Pancreas (tissue), 10 donors: ENCODE results near the gene JPH2. TPM values are rescaled to one million over a fixed set of nuclear protein-coding genes. Genes with fewer than 3 reads are reported as not detected.
A peak's percentile ranks its signal among the peaks of the same experiment; 100 is the strongest.

ENCODE experiments used
- ATAC-seq, 4 donors: fragments of 200-7000 bp; cut with Tn5 transposase; one replicate each; pipeline versions ENCODE4 v1.8.0 to v1.9.1; 2020; ENCODE audit warnings: mild to moderate bottlenecking in 4 of 4, moderate library complexity in 4 of 4
- DNase-seq, 6 donors: peaks; one replicate each; pipeline ENCODE4 v3.0.0-alpha.2; 2020
- FAIRE-seq: peaks from 2 replicates; lab custom pipeline; 2012; peaks lifted over from hg19 to GRCh38; lab: Jason Lieb, UNC
- H3K27ac ChIP-seq, 4 donors: fragments of 200-600 bp; sonication (generic); 1 replicate in 3 of 4; 2 replicates in 1 of 4; pipeline versions ENCODE4 v1.5.0 to v1.8.0; 2020
- H3K27me3 ChIP-seq, 4 donors: fragments of 200-600 bp; one replicate each; pipeline ENCODE4 v1.8.0; 2021
- H3K36me3 ChIP-seq, 3 donors: fragments of 200-600 bp; sonication (generic) in 1 of 3; one replicate each; pipeline versions ENCODE4 v1.5.0 to v1.8.0; 2020 to 2021
- H3K4me1 ChIP-seq, 3 donors: fragments of 200-600 bp; one replicate each; pipeline ENCODE4 v1.8.0; 2021
- H3K4me3 ChIP-seq, 4 donors: fragments of 200-600 bp; sonication (generic) in 2 of 4; one replicate each; pipeline versions ENCODE4 v1.5.0 to v1.8.0; 2020 to 2021
- H3K9me3 ChIP-seq, 4 donors: fragments of 200-600 bp; one replicate each; pipeline ENCODE4 v1.8.0; 2021
- WGBS, 2 donors: extraction: QIAGEN DNeasy Blood & Tissue Kit; methylation state at CpG; one replicate each; pipeline ENCODE4 v1.1.7; 2013; 5-methylcytosine and 5-hydroxymethylcytosine counted together
- intact Hi-C, 3 donors: fragments of 100-400 bp; cut with DNase I; formaldehyde crosslinking; loops; one replicate each; pipeline versions ENCODE4 v1.11.1 to v1.14.2; 2022
- polyA plus RNA-seq, 2 donors: library from polyadenylated mRNA; stranded (reverse); fragments of 200-250 nt; gene quantifications; one replicate each; pipeline ENCODE4 v1.2.3, GENCODE V29; 2013
- total RNA-seq, 6 donors: library from RNA; stranded (reverse); fragmentation: NEBNext Ultra II Directional in 4 of 6; extraction: Animal tissue kit (Norgen Biotek cat#: 25700) in 4 of 6; gene quantifications; one replicate each; pipeline versions ENCODE4 v1.2.1 to v1.2.4, GENCODE V29; 2021 to 2023
- TF ChIP-seq, protein P1 (sequence below), 4 donors: fragments of 200-600 bp; sonication (generic) in 3 of 4; IDR thresholded peaks; one replicate each; pipeline versions ENCODE4 v1.5.0 to v1.8.0; 2021; ENCODE audit warnings: antibody characterized with exemption in 4 of 4
- donor health status: healthy with polysubstance abuse.
- donor health status: DM: no; HTN: no; CAD: no; lungs with moderate emphysema.
- donor health status: DM: no; HTN: no; CAD: no.
- donor health status: control.
- donor health status: control.
- donor health status: Bipolar disorder and iron deficiency.
- donor health status: DM: yes; HTN: yes; CAD: no.
- donor health status: DM: no; HTN: no; CAD: no.
- donor health status: DM: no; HTN: no; CAD: no.
- donor health status: DM: yes; HTN: yes; CAD: no.

The JPH2 gene
- total and polyA plus RNA-seq, 8 donors, result 0.09 to 1.1 (median 0.30) TPM

DNA sequence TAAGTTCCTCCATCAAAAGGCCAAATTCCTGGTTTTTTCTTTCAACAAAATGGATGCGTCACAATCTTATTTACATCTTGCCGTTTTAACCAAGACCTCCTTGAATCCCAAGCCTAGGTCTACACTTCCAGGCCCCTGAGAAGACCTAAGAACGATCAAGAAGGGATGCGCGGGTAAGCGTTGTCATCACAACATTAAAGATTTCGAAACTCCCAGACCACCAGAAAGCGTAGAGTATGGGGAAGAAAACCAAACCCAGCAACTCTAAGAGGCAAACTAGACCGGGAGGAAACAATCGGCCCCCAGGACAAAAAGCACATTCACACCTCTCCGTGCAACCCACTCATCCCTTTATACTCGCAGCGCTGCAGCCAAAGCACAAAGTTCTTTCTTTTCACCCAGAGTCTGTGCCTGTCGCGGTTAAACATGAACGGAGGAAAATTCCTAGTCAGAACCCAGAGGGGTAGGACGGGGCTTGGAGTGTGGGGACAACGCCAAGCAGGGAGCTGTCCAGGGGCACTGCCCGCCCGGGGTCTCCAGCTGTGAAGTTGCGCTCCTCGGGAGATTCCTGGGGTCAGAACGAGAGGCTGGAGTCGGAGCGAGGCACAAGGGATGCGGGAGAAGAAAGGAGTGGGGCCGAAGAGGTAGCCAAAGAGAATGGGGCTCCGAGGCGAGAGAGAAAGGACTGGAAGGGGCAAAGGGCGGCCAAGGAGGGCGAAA lies 22.9 kb upstream of the JPH2 start:
- Histone ChIP-seq H3K4me1 (peaks cover 17 to 36% (median 34%) of the 10 kb centered on the region in 3 donors), H3K27ac (peak overlapping the region; percentile 81 to 98 (median 92)), H3K36me3 (no peaks in the 10 kb centered on the region), H3K9me3 (no peaks in the 10 kb centered on the region), H3K4me3 (peak overlapping the region; percentile 49 to 94 (median 87)), H3K27me3 (no peaks in the 10 kb centered on the region)
- intact Hi-C loops, result loop anchor here in 2 of 3 donors (10.0 kb wide), 3 partner anchors 105 to 405 kb away; partner anchors contain the start of gene FITM2 (in 1 of the 2)
- no peak for DNase-seq
- FAIRE-seq, result no peak
- 0 to 2% methylated on average over 30 to 31 of the region's 31 CpGs for WGBS, 2 donors
- TF ChIP-seq, protein P1, sequence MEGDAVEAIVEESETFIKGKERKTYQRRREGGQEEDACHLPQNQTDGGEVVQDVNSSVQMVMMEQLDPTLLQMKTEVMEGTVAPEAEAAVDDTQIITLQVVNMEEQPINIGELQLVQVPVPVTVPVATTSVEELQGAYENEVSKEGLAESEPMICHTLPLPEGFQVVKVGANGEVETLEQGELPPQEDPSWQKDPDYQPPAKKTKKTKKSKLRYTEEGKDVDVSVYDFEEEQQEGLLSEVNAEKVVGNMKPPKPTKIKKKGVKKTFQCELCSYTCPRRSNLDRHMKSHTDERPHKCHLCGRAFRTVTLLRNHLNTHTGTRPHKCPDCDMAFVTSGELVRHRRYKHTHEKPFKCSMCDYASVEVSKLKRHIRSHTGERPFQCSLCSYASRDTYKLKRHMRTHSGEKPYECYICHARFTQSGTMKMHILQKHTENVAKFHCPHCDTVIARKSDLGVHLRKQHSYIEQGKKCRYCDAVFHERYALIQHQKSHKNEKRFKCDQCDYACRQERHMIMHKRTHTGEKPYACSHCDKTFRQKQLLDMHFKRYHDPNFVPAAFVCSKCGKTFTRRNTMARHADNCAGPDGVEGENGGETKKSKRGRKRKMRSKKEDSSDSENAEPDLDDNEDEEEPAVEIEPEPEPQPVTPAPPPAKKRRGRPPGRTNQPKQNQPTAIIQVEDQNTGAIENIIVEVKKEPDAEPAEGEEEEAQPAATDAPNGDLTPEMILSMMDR (IDR thresholded peaks at IDR 0.05), result no peak
- ATAC-seq, result peak; percentile 2 to 9 (median 5)

DNA sequence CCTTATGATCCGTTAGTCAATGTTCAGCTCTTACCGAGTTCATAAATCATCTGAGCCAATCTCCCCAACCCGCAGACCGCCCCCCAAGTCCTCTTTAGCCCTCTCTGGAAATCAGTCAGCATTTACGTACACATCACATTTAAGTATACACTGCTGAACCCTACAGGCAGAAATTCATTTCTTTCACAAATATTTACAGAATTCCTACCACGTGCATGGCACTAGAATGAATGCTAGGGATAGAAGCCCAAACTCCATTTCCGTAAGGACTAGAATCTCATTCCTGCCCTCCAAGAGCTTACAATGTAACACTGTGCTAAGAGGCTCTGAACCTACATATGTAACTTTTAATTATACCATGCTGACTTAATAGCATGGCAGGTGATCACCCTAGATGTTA lies 21.8 kb upstream of the JPH2 start:
- DNase-seq, result no peak
- Histone ChIP-seq H3K27ac (no peak overlapping the region), H3K4me1 (peaks cover 20 to 46% (median 45%) of the 10 kb centered on the region in 3 donors), H3K4me3 (peak overlapping the region in 1 of 4 donors; percentile 87), H3K27me3 (no peaks in the 10 kb centered on the region), H3K36me3 (no peaks in the 10 kb centered on the region), H3K9me3 (no peaks in the 10 kb centered on the region)
- intact Hi-C loops, result no loop called here
- WGBS, 2 donors, result 20 to 28% methylated on average over 7 of the region's 7 CpGs
- FAIRE-seq, result no peak
- TF ChIP-seq, protein P1 (IDR thresholded peaks at IDR 0.05), result no peak
- ATAC-seq, result no peak

DNA sequence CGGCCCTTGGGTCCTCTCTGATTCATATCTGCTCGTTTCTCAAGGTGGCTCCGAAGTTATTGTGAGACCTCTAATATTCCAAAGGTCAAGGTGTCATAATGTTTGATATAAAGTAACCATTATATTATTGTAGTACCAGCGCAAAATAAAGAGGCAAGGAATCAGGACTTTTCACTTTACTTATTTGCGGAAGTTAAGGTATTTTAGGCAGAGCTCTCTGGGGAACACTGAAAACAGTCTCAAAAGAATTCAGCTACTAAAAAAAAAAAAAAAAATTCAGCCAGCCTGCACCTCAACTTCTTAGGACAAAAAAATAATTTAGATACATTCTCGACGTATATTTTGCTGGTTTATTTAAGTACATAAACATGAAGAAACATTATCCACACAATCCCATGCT lies 21.2 kb upstream of the JPH2 start:
- peaks cover 21 to 49% (median 47%) of the 10 kb centered on the region in 3 donors for H3K4me1 ChIP-seq

DNA sequence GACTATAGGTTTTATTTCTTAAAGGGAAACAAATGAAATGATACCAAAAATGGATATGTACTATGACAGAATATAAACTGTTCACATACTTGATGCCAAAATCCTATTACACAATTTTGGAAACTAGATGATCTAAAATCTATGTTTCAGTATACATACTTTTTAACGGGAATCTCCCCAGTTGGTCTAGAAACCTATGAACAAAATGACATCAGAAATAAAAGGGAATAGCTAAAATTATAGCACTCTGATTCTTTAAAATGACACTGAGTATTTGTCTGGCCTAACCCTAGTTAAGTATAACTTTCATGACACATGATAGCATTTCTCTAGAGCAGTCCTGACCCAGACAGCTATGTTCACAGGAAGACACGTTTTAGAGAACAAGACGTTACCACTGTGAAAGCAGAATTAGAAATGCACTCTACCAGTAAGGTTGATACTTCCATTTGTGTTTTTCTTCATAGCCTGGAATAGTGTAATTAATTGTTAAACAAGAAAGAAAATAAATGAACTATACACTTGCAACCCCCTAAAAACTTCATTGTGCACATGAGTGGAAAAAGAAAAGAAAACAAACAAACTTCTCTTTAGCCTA lies 20.2 kb upstream of the JPH2 start:
- intact Hi-C loops, result no loop called here
- Histone ChIP-seq H3K9me3 (no peaks in the 10 kb centered on the region), H3K36me3 (peaks cover 0 to 1% (median 0%) of the 10 kb centered on the region in 3 donors), H3K27ac (no peak overlapping the region), H3K4me1 (peaks cover 21 to 48% (median 47%) of the 10 kb centered on the region in 3 donors), H3K4me3 (no peak overlapping the region), H3K27me3 (no peaks in the 10 kb centered on the region)
- no peak for ATAC-seq
- TF ChIP-seq, protein P1 (IDR thresholded peaks at IDR 0.05), result no peak
- no peak for FAIRE-seq
- 44 to 58% methylated on average over 3 of the region's 3 CpGs for WGBS, 2 donors
- no peak for DNase-seq

More for the DNA sequence above, 21.2 kb upstream of the JPH2 start:
- TF ChIP-seq, protein P1 (IDR thresholded peaks at IDR 0.05), result no peak
- intact Hi-C loops, result no loop called here
- H3K27me3 ChIP-seq, result no peaks in the 10 kb centered on the region
- 32 to 33% methylated on average over 7 of the region's 7 CpGs for WGBS, 2 donors
- FAIRE-seq (no peak), DNase-seq (no peak), ATAC-seq (no peak)
- H3K36me3 ChIP-seq, result no peaks in the 10 kb centered on the region
- no peaks in the 10 kb centered on the region for H3K9me3 ChIP-seq
- H3K27ac ChIP-seq, result no peak overlapping the region
- no peak overlapping the region for H3K4me3 ChIP-seq
